Amygdala (tissue), 56 donors: ENCODE measurements around the gene RELCH.

Experiments
- DNase-seq, 56 donors: peaks; one replicate each; lab custom pipeline; 2025; lab: John Stamatoyannopoulos, UW

RELCH gene

GRCh38 chr18:62301322-62301721, 114.3 kb downstream of the RELCH start:
- no peak for DNase-seq

- no peak for DNase-seq
Observed at GRCh38 chr18:62312851-62313250, 125.8 kb downstream of the RELCH start.

- DNase-seq, result no peak
Observed at GRCh38 chr18:62318228-62319180, 131.4 kb downstream of the RELCH start.

- DNase-seq, result no peak
Observed at GRCh38 chr18:62321201-62321600, 134.1 kb downstream of the RELCH start.

GRCh38 chr18:62323483-62324180, 136.6 kb downstream of the RELCH start:
- no peak for DNase-seq

- DNase-seq, result no peak
Observed at GRCh38 chr18:62324181-62324828, 137.2 kb downstream of the RELCH start.

- peak in 3 of 56 donors; percentile 17 to 22 (median 20) for DNase-seq
Observed at GRCh38 chr18:62324917-62325805, 138.1 kb downstream of the RELCH start, which contains the start of gene TNFRSF11A. Gene TNFRSF11A, plus strand, starts transcription at chr18:62325310. Its CDS starts 43 bp downstream, at chr18:62325353.

GRCh38 chr18:62325806-62326645, 139.0 kb downstream of the RELCH start:
- no peak for DNase-seq

GRCh38 chr18:62326646-62327348, 139.7 kb downstream of the RELCH start:
- DNase-seq, result no peak

- no peak for DNase-seq
Observed at GRCh38 chr18:62327977-62328376, 140.9 kb downstream of the RELCH start.

GRCh38 chr18:62328586-62329525, 141.8 kb downstream of the RELCH start:
- no peak for DNase-seq

- no peak for DNase-seq
Observed at GRCh38 chr18:62329691-62330454, 142.8 kb downstream of the RELCH start.

- no peak for DNase-seq
Observed at GRCh38 chr18:62330650-62331049, 143.6 kb downstream of the RELCH start.

GRCh38 chr18:62331581-62332356, 144.7 kb downstream of the RELCH start:
- DNase-seq, result no peak

- DNase-seq, result no peak
Observed at GRCh38 chr18:62332431-62332830, 145.4 kb downstream of the RELCH start.
